ENCODE results near the gene REXO1.
A peak's percentile ranks its signal among the peaks of the same experiment; 100 is the strongest.

The REXO1 gene

GRCh38 chr19:1790054-1790792 is 58.1 kb downstream of the REXO1 start:
- no peak for DNase-seq

GRCh38 chr19:1789261-1790041 is 58.8 kb downstream of the REXO1 start:
- no peak for DNase-seq

- no peak for DNase-seq
Measured at GRCh38 chr19:1787116-1787515, 61.2 kb downstream of the REXO1 start.

GRCh38 chr19:1786668-1787067 is 61.6 kb downstream of the REXO1 start:
- no peak for DNase-seq

GRCh38 chr19:1785310-1785709 is 63.0 kb downstream of the REXO1 start:
- DNase-seq = no peak

GRCh38 chr19:1783874-1784273 is 64.4 kb downstream of the REXO1 start:
- no peak for DNase-seq

GRCh38 chr19:1783354-1783753 is 64.9 kb downstream of the REXO1 start:
- no peak for DNase-seq

GRCh38 chr19:1782521-1782920 is 65.8 kb downstream of the REXO1 start:
- no peak for DNase-seq

- DNase-seq = no peak
Measured at GRCh38 chr19:1780272-1780958, 67.9 kb downstream of the REXO1 start.

- no peak for DNase-seq
Measured at GRCh38 chr19:1779574-1779973, 68.7 kb downstream of the REXO1 start.

GRCh38 chr19:1777149-1777548 is 71.1 kb downstream of the REXO1 start:
- no peak for DNase-seq

- no peak for DNase-seq
Measured at GRCh38 chr19:1776606-1777147, 71.6 kb downstream of the REXO1 start.

- DNase-seq = no peak
Measured at GRCh38 chr19:1775951-1776605, 72.2 kb downstream of the REXO1 start.

- DNase-seq = no peak
Measured at GRCh38 chr19:1774989-1775772, 73.1 kb downstream of the REXO1 start.

- DNase-seq = no peak
Measured at GRCh38 chr19:1773184-1773583, 75.1 kb downstream of the REXO1 start.

GRCh38 chr19:1770866-1771576 is 77.3 kb downstream of the REXO1 start:
- no peak for DNase-seq

GRCh38 chr19:1769645-1769985 is 78.7 kb downstream of the REXO1 start:
- DNase-seq = no peak

- DNase-seq = no peak
Measured at GRCh38 chr19:1768918-1769644, 79.2 kb downstream of the REXO1 start.

- DNase-seq = no peak
Measured at GRCh38 chr19:1768248-1768647, 80.0 kb downstream of the REXO1 start.

- peak; percentile 16 to 49 (median 43) for DNase-seq
Measured at GRCh38 chr19:1767464-1767933, 80.8 kb downstream of the REXO1 start.

All from T-helper 2 cell (primary cell).